Measurements from ENCODE around the gene RBM26.

Gene RBM26

DNA sequence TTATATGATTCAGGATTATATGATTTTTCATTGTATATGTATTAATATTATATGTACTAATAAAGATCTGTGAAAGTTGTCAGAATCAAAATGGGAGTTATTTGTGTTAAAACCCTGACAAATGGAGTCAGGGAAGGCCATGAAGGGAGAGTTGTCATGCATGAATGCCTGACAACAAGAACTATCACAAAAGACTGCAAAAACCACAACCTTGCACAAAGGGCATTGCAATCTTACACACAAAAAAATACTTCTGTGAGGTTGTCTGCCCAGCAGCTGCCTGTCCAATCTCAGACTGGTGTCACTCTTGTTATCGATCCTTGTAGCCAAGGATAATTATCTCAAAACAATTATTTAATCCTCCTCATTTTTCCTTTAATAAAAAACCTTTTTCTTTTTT, 21.2 kb upstream of the RBM26 start:
- in situ Hi-C loops (cut with MboI; ENCODE audit: low sequenced_read_pairs): loop anchor here (5.0 kb wide), 1 partner anchor 115 kb away; no protein-coding TSS in a partner anchor

GRCh38 chr13:79423801-79424642, 18.0 kb upstream of the RBM26 start:
- in situ Hi-C loops (cut with MboI; ENCODE audit: low sequenced_read_pairs): no loop called here

- in situ Hi-C loops (cut with MboI; ENCODE audit: low sequenced_read_pairs): no loop called here
These were observed 17.3 kb upstream of the RBM26 start for GRCh38 chr13:79423340-79423739.

DNA sequence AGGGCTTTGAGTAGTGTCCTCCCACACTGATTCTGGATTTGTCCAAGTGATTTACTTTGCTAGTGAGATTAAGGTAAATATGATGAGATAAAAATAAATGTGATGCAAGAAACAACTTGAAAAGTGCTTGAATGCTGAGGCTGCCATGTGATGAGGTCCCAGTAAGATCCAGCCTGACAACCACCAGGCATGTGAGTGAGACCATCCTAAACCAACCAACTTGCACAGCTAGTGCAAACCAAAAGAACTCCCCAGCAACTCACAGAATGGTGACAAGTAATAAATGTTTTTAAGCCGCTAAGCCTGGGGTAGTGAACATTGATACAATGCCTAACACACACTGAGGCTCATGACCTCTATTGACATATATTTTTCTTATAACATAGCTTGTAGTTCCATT, 13.3 kb upstream of the RBM26 start:
- in situ Hi-C loops (cut with MboI; ENCODE audit: low sequenced_read_pairs): no loop called here

DNA sequence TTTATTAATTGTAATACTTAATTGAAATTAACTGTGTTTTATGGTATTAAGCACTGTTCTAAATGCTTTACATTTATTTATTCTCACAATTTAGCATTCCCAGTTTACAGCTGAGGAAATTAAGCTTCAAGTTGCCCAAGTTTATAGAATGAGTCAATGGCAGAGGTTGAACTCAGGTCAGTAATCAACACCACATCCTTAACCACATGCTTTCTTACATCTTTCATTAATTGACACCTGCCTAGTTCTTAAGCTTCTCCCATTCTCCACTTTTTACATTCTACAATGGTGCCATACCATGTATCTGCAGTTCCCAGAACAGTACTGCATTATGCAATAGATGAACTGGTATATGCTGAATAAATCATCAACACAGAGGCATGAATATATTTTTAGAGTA, 11.7 kb upstream of the RBM26 start:
- in situ Hi-C loops (cut with MboI; ENCODE audit: low sequenced_read_pairs): no loop called here

DNA sequence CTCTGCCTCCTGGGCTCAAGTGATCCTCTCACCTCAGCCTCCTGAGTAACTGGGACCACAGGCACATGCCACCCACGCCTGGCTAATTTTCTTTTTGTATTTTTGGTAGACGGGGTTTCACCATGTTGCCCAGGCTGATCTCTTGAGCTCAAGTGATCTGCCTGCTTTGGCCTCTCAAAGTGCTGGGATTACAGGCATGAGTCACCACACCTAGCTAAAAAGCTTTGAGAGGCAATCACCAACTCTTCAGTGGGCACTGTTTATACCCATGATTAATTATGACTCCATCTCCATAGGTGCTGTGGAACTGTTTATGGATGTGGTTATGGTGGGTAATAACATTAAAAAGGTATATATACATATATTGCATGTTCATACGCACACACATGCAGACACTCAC, 7.5 kb upstream of the RBM26 start:
- in situ Hi-C loops (cut with MboI; ENCODE audit: low sequenced_read_pairs): no loop called here

GRCh38 chr13:79409828-79410227, 3.8 kb upstream of the RBM26 start:
- in situ Hi-C loops (cut with MboI; ENCODE audit: low sequenced_read_pairs): no loop called here

GRCh38 chr13:79407349-79407979, 1.4 kb upstream of the RBM26 start:
- in situ Hi-C loops (cut with MboI; ENCODE audit: low sequenced_read_pairs): no loop called here

DNA sequence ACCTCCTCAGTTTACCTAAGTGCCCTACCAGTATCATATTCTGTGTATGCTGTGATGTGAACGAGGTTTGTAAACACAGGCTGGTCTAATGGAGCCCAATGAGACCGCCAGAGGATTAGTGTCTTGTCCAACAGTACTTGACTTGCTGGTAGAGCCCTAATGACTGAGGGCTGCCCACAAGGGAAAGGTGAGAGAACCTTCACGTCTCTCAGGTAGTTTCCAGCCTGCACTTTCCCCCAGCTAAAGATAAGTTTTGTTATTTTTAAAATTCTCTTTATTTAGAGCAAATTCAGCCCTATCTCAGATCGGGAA, 498 bp upstream of the RBM26 start:
- in situ Hi-C loops (cut with MboI; ENCODE audit: low sequenced_read_pairs): no loop called here

DNA sequence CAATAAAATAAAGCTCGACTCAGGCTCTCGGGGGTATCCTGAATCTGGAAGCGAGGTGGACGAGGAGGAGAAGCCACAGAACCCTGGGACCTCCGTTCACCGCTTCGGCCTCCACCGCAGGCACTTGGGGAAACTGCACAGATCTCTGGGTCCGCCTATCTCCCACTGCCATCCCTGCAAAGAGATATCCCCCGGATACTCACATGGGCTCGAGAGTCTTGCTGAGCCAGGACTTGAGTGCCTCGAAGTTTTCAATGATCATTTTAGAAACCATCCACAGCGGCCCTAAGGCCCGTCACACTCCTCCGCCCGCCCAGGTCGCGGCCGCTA, 589 bp downstream of the RBM26 start:
- in situ Hi-C loops (cut with MboI; ENCODE audit: low sequenced_read_pairs): no loop called here

- in situ Hi-C loops (cut with MboI; ENCODE audit: low sequenced_read_pairs): no loop called here
These were observed 1.1 kb downstream of the RBM26 start for GRCh38 chr13:79404985-79405384.

GRCh38 chr13:79404361-79404760, 1.7 kb downstream of the RBM26 start:
- in situ Hi-C loops (cut with MboI; ENCODE audit: low sequenced_read_pairs): no loop called here

DNA sequence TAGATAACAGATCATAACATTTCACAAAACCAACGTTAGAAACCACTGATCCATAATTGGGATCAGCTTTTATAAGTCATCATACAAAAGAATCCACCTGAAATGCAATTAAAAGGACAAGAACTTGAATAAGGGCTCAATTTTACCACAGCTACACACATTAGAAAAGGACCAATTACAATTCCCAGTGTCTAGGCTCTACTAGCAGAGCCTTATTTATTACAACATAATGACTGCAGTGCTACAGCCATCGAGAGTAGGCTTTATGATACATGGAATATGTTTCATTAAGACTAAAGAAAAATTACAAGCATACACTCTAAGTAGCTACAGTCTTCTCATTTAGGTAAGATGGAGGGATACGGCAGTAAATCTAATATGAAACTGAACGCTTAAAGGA, 2.9 kb downstream of the RBM26 start:
- in situ Hi-C loops (cut with MboI; ENCODE audit: low sequenced_read_pairs): no loop called here

DNA sequence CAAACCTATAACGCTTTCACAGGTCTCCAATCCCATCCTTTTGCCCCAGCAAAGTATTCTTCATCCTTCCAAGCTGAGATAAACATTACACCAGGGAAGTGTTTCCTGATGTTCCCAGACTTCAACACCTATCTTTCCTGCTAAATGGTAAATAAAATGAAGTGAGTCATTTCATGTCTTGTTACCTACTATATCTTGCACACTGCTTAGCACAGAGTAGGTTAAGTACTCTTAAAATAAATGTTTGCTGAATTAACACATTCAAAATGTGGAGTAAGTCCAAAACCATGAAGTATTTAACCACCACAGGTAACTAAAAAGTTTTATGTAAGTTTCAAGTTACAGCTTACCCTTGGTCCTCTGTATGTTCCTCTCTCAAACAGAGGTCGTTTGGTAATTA, 3.4 kb downstream of the RBM26 start:
- in situ Hi-C loops (cut with MboI; ENCODE audit: low sequenced_read_pairs): no loop called here

DNA sequence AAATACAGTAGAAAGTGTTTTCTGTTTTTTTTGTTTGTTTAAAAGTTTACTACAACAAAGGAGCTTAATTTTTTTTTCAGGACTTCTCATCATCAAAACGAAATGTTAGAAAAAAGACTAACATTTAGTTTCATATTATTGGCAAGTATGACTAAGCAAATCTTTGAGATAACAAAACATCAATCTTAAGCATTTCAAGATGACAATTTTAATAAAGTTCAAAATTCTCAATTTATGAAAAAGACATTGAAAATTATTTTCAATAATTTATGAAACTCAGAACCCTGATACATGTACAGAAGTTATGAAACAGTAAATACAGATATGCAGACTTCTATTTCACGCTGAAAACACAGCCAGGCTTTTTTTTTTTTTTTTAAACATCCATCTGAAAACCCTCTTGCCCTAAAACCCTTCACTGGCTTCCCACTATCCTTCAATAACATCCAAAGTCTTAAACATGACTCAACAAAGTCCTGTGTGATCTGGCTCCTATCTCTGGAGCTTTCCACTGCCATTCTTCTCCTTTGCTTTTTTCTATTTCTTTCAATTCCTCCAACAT, 3.9 kb downstream of the RBM26 start:
- in situ Hi-C loops (cut with MboI; ENCODE audit: low sequenced_read_pairs): no loop called here

GRCh38 chr13:79401259-79402070, 4.6 kb downstream of the RBM26 start:
- in situ Hi-C loops (cut with MboI; ENCODE audit: low sequenced_read_pairs): no loop called here

DNA sequence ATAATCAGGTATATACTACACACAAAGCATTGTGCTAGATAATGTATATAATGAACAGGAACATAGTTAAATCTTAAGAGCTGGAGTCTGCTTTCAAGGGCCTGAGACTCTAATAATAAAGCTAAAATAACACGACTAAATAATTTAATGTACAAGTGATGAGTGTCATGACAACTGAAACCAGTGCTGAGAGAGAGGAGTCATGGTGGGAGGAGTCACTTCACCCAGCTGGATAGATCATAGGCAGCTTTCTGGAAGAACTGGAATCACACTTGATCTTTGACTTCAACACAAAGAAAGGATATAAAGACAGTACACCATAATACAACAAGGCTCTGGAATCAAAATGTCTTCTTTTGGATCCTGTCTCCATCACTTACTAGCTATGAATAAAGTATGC, 7.1 kb downstream of the RBM26 start:
- in situ Hi-C loops (cut with MboI; ENCODE audit: low sequenced_read_pairs): no loop called here

GRCh38 chr13:79398127-79398526, 7.9 kb downstream of the RBM26 start:
- in situ Hi-C loops (cut with MboI; ENCODE audit: low sequenced_read_pairs): no loop called here

GRCh38 chr13:79395881-79396280, 10.2 kb downstream of the RBM26 start:
- in situ Hi-C loops (cut with MboI; ENCODE audit: low sequenced_read_pairs): no loop called here

GRCh38 chr13:79393564-79394249, 12.3 kb downstream of the RBM26 start:
- in situ Hi-C loops (cut with MboI; ENCODE audit: low sequenced_read_pairs): no loop called here

Data from HL-60/S4 (cell line).